ENCODE data around the gene CAST.
"Not testable (repeated sequence)": the region's sequence is repeated elsewhere in the genome, so short reads cannot be mapped to it uniquely, and the experiment has no call there.

Gene CAST

DNA sequence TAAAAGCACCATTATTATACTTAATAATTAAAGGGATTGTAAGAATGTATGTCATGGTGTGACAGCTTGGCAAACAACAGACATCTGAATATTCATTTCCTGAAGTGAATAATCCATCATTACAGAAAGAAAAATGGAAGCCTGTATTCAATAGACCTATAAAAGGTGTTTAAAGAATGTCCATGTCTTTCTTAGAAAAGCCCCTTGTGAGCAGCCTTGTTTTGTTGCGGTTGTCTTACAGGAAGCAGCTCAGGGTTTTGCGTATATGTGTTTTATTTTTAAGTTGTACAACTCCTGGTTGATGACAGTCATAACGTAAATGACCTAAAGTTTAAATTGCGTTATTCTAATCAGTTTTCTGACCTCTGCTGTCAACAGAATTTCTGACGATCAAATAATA, 53.8 kb downstream of the CAST start:
- DNase-seq: no peak

GRCh38 chr5:96716716-96717115, 54.5 kb downstream of the CAST start:
- DNase-seq: no peak

- no peak for DNase-seq
These were observed 55.7 kb downstream of the CAST start for GRCh38 chr5:96717874-96718273.

DNA sequence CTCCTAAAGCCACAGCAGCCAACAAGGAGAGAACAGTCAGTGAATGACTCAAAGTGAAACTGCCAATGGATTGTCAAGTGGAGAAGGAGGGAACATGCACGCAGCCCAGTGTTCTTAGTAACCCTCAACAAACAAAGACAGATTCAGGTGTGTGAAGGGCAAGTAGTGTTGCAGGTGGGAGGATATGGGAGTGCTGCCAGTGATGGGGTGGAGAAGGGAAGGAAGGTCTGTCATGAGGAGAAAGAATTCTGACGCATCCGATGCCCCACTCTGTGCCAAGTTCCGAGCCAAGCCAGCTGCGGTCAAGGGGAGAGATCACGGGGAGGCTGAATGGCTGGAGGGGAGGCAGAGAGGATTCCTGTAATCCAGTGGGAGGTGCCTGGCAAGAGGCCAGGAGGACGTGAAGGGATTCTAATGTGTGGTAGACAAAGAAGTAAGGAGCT, 56.5 kb downstream of the CAST start:
- DNase-seq: no peak

DNA sequence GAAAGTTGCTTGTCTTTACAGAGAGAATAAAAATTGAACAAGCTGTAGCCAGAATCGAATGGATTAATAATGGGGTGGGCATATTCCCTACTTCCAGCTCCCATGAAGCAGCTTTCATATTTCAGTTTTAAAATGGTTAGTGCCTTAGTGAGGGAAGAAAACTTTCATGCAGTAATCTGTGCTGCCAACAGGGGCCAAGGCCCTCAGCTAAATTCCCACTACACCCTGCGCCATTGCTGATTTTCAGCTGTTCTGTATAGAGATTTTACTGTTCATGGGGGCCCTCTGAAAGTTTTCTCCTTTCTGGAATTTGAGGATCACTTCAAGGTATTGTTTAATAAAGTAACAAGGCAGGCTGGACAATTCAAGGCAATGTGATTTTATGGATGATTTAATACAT, 58.2 kb downstream of the CAST start:
- no peak for DNase-seq

DNA sequence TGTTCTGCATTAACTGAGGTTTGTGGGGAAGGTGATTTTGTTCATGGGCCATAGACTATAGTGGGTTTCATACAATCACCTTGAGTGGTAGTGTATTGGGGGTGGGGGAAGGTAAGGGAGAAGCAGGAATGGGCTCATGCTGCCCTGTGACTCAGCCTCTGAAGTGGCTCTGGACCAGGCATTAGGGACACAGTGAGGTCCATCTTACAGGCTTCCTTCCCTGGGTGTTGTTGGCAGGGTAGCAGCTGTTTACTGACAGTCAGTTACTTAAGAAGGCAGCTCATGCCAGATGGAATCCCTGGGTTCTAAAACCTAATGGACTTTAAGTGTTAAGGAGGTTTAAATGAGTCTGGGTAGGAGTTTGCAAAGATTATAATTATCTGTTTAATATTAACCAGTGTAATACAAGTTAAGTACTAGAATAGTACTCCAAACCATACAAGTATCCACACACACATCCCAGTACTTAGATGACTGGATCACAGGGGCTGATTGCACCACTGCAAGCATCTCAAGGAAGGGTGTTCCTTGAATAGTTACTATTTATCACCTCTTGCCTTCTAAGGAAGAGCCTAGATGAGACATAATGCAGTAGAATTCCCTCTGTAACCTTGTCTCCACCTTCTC, 59.3 kb downstream of the CAST start:
- DNase-seq: no peak

GRCh38 chr5:96725257-96725656, 63.1 kb downstream of the CAST start:
- no peak for DNase-seq

GRCh38 chr5:96726802-96727201, 64.6 kb downstream of the CAST start:
- no peak for DNase-seq

GRCh38 chr5:96729156-96729555, 67.0 kb downstream of the CAST start:
- DNase-seq: no peak

GRCh38 chr5:96730586-96730985, 68.4 kb downstream of the CAST start:
- DNase-seq: no peak

GRCh38 chr5:96733771-96734500, 71.8 kb downstream of the CAST start:
- no peak for DNase-seq

- no peak for DNase-seq
These were observed 72.7 kb downstream of the CAST start for GRCh38 chr5:96734871-96735325.

DNA sequence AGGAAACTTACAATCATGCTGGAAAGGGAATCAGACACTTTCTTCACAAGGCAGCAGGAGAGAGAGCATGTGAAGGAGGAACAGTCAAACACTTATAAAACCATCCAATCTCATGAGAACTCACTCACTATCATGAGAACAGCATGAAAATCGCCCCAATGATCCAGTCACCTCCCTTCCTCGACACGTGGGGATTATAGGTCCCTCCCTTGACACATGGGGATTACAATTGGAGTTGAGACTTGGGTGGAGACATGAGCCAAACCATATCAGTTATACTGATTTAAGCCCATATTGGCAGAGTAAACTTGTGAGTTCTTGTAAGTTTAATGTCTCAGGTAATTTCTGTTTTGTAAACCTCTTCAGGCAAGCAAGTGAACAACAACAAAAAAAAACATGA, 74.8 kb downstream of the CAST start:
- DNase-seq: no peak

DNA sequence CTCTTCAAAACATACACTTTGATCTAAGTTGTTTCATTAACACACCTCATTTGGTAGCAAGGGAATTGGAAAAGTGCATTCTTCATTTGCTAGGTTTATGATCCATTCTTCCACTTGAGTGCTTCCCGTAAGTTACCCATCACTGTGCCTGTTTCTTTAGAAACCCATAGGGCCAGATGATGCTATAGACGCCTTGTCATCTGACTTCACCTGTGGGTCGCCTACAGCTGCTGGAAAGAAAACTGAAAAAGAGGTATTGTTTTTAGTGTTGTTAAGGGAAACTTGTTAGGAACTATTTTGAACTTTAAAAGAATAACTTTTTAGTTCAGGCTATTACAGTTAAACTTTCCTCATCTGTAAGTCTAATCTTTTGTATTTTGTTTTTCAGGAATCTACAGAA, 78.9 kb downstream of the CAST start:
- no peak for DNase-seq

- no peak for DNase-seq
These were observed 79.7 kb downstream of the CAST start for GRCh38 chr5:96741891-96742309.

DNA sequence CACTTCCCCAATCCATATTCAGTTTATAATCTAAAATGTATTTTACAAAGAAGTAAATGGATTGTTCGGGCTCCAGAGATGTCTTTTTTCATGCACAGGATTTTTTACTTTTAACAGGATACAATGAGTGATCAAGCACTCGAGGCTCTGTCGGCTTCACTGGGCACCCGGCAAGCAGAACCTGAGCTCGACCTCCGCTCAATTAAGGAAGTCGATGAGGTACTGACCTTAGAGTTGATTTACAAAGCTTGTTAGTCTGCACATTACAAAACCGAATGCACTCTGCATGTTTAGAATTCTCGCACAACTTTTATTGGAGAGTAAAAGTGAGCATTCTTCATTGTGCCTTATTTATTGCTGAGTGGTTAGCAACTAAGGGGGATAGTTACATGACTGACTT, 80.4 kb downstream of the CAST start:
- DNase-seq: no peak

DNA sequence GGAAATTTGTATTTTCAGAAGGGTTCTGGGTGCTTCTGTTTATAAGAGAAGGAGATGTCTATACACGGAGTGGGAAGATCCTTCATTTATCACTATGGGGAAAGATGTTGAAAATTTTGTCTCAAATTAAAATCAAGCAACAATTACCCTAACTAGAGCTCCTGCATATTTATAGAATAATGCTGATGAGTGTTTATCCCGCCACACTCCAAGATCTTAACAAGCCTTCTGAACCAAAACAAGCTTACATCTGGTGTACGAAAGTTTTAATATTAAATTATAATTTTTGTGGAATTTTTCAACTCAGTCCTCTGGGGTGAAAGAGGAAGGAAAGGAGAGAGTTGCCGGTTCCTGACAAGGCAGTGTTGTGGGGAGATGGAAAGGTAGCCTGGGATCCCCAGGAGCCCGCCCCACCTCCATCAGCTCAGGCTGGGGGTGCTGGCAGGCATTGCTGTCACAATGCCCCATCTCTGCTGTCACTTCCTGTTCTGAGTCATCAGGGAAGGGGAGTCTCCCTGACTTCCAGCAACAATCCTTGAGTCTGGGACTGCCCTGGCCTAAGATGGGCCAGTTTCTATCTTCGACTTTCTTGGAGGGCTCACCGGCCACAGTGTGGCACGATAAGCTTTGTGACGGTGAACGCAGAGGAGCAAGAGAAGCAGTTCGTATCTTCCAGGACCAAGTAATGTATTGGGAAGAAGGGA, 81.0 kb downstream of the CAST start:
- no peak for DNase-seq

- no peak for DNase-seq
These were observed 81.6 kb downstream of the CAST start for GRCh38 chr5:96743805-96744204.

GRCh38 chr5:96744218-96744617, 82.0 kb downstream of the CAST start:
- not testable (repeated sequence) for DNase-seq

DNA sequence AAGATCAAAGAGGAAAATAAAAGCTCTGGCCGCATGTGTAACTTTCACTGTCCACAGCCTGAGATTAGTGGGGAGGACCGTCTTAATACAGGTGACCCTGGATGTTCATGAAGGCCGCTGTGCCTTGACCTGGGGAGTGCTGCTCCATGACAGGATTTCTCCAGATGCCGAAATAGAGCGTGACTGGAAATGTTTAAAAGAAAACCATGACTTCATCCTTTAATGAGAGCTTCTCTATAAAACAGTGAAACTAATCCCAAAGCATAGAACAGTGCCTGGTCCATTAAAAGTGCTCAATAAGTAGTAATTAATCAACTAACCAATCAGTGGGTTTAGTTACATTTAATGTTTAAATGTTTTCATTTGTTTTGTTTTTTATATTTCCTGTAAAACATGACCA, 82.8 kb downstream of the CAST start:
- no peak for DNase-seq

- DNase-seq: no peak
These were observed 83.8 kb downstream of the CAST start for GRCh38 chr5:96745844-96746531.

DNA sequence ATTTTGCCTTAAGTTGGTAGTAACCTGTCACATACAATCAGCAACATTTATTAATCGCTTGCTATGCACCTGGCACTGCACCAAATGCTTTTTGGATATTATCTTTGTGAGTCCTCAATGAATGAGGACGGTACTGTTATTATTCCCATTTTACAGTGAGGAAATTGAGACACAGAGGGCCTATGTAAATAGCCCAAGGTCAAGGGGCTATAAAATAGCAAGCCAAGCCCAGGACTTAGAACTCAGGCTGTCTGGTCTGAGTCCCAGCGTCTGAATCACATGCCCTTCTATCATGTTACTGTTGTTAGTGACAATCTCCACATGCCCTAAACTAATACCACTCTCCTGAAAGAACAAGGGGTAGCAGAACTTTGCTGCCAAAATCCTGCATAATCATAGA, 85.5 kb downstream of the CAST start:
- DNase-seq: no peak

DNA sequence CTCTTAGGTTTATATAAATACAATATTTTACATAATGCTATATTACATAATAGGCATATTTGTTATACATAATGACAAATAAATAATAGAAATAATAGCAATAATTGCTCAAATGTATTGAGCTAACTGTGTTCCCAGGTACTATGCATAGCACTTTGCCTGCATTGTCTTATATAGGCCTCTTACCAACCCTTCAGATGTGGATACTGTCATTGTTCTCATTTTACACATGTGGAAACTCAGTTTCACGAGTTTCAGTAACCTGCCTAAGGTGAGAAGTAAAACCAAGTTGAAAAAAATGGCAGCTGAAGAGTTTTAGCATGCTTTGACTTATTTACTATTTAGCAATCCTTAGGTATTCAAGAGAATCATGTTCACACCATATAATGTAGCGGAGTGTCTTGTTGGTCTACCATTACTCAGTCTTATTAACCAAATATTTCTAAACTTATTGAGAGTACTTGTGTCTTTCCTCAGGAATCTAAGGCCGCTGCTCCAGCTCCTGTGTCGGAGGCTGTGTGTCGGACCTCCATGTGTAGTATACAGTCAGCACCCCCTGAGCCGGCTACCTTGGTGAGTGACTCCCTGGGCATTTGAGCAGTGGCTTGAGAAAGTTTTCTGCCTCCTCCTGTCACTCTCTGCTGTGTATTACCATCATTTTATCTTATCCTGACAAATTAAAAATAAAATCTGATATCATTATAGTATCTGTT, 88.1 kb downstream of the CAST start:
- no peak for DNase-seq

Measured in NCI-H446 treated with DMSO at 0.1 percent for 48 hours (cell line).